Right renal pelvis (tissue), 4 donors: ENCODE measurements around the gene MRO. TPM values are rescaled to one million over a fixed set of nuclear protein-coding genes. Genes with fewer than 3 reads are reported as not detected.
"Not testable (repeated sequence)": the region's sequence is repeated elsewhere in the genome, so short reads cannot be mapped to it uniquely, and the experiment has no call there.

Experiments used
- DNase-seq, 4 donors: peaks; one replicate each; pipeline ENCODE4 v3.0.0-alpha.2; 2013; ENCODE audit warnings: low read depth in 4 of 4, low spot score in 3 of 4, missing footprints in 1 of 4
- polyA plus RNA-seq, 4 donors: library from polyadenylated mRNA; unstranded; fragments of 120-200 nt; gene quantifications; one replicate each; pipeline ENCODE4 v1.2.1, GENCODE V29; 2013; ENCODE audit not compliant: insufficient read length in 4 of 4

Gene MRO
- polyA plus RNA-seq, 4 donors: 2.0 to 3.0 (median 2.9) TPM

DNA sequence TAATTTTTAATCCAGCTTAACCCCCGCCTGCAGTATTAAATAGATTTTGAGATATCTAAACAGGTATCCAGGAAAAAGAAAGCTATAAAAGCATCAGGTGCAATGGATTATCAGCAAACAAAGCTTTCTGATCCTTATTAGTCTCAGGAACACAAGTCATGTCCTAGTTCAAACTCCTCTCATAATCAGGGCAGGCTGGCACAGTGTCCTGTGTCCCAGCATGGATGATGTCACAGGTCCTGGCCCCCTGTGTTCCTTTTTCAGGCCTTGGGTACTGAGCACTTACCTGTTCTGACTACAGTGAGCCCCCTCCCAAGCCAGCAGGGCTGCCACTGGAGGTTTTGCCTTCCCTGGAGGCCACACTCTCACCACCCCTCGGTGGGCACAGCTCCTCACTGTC, 19.5 kb upstream of the MRO start:
- DNase-seq: no peak

DNA sequence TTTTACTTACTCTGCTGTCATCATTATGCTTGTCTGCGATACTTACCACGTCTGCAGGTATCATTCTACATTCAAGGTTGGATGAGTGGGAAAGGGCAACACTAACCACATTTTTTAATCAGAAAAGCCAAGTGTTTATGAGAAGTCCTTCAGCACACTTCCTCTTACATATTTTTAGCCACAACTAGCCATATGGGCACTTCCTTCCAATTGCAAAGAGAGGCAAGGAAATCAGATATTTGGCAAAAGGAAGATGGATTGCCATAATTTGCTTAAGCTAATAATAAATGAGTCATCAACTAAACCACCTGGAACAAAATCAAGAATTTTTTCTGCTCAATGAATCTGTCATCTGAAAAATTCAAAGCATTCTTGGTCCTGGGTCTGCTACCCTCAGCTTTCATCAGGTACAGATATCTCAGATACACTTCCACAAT, 16.7 kb upstream of the MRO start:
- no peak for DNase-seq

DNA sequence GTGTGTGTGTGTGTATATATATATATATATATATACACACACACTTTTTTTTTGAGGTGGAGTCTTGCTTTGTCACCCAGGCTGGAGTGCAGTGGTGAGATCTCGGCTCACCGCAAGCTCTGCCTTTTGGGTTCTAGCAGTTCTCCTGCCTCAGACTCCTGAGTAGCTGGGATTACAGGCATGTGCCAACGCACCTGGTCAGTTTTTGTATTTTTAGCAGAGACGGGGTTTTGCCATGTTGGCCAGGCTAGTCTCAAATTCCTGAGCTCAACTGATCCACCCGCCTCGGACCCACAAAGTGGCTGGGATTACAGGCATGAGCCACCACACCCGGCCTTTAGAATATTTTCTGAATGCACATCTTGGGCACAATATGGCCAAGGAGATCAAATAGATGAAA, 13.7 kb upstream of the MRO start:
- not testable (repeated sequence) for DNase-seq

DNA sequence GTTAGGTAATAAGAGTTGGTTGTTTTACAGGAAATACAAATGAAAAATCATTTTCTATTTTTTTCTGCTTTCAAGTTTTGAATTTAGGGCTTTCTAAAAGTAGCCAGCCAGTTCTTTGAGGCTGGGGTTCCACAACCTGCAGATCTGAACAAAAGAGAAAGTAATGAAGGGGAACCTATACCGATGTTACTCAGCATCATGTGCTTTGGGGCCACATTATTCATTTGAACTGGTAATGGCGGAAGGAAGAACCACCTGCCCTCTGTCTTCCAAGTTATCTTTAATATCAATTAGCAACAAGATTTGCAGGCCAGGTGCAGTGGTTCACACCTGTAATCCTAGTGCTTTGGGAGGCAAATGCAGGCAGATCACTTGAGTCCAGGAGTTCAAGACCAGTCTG, 12.9 kb upstream of the MRO start:
- DNase-seq: no peak

DNA sequence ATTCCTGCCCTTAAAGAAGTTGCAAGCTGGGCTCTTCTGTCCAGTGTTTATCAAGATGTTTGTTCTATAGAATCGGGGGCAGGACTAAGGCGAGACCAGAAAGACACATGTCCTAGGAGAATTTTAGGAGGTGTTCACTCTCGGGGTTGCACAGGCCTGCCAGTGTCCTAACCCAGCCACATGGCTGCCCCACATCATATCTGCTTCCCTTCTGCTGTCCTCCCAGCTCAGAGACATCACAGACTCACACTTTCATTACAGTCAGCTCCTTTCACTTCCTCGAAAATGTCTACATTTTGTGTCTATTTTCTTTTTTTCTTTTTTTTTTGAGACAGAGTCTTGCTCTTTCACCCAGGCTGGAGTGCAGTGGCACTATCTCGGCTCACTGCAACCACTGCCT, 10.7 kb upstream of the MRO start:
- no peak for DNase-seq

DNA sequence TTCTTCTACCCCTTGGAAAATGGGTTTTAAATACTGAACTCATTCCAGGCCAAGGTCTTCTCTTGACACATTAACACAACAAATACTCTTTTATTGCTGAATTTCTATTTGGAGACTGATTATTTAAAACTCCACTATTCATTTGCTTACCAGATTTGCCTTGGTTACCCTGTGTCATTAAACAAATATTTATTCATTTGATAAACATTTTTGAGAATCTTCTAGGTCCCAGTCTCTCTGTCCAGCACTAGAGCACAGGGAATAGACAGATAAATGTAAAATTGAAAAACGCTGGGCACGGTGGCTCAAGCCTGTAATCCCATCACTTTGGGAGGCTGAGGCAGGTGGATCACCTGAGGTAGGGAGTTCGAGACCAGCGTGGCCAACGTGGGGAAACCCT, 9.8 kb upstream of the MRO start:
- DNase-seq: no peak

DNA sequence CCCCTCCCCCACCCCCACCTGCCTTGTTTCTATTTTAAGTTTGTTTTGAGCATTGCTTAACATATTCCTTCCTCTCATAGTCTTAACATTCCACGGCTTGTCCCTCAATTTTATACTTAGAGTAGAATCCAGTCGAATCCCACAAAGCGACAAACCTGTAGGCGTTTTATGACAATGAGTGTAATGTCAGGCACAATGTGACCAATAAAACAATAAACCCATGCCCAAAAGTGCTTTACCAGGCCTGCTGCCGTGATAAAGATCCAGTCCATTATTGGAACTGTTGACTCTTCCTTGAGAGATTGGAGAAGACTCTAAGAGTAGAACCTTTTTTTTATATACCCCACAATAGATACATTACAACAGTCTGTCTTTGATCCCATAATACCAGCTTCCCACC, 6.2 kb upstream of the MRO start:
- DNase-seq: no peak

DNA sequence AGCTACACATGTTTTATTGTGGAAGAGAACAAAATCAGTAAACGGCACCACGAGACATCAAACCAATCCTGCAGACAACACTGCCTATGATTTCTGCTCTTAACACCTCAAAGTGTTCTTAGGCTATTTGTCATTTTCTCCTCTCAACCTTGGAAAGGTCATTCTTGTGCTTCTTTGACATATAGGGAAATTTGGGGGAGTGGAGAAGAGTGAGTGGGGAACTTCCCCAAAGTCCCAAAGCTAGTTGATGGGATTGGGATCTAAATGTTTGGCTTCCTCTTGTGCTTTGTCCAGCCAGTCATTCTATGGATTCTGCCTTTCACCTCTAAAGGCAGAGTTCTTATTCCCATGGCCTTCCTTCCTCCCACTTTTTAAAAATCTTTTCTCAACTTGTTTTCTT, 5.8 kb upstream of the MRO start:
- DNase-seq: no peak

DNA sequence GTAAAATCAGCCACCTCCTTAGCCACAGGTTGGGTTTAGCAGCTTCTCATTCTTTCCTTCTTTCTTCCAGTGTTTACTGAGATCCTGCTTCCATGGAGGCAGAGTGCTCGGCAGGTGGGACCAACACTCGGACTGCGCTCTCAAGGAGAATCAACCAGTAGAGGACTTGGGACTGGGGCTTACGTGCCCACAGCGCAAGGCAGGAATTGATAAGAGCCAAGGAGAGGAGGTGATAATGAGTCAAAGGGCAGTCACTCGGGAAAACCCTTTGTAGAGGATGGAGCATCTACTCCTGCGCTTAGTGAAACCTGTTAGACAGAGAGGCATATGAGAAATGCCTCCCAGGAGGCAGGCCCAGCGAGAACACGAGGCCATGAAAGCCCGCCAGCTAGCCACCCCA, 2.9 kb upstream of the MRO start:
- no peak for DNase-seq

DNA sequence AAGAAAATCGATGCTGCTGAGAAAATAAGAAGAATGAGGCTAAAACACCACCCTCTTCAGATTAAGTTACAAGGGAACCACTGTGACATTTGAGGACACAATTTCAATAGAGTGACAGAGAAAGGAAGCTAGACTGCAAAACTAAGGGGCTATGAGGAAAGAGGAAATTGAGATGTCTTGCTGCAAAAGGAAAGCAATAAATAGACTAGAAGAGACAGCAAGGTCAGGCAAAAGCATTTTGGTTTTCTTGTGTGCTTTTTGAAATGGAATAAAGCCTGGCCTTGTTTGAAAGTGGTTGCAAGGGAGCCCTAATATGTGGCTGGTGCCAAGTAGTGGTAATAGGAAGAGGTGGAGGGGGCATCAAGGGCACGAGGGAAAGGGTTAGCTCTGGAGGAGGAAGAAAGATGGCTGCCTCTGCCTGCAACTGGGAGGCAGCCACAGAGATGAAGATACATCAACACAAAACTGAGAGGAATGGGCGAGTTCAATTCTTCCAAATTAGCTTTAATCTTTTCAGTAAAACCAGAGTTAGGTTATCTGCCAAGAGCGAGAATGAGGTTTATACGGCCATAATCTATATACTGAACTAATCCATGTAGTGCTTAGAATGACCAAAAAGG, 1.2 kb upstream of the MRO start:
- no peak for DNase-seq

DNA sequence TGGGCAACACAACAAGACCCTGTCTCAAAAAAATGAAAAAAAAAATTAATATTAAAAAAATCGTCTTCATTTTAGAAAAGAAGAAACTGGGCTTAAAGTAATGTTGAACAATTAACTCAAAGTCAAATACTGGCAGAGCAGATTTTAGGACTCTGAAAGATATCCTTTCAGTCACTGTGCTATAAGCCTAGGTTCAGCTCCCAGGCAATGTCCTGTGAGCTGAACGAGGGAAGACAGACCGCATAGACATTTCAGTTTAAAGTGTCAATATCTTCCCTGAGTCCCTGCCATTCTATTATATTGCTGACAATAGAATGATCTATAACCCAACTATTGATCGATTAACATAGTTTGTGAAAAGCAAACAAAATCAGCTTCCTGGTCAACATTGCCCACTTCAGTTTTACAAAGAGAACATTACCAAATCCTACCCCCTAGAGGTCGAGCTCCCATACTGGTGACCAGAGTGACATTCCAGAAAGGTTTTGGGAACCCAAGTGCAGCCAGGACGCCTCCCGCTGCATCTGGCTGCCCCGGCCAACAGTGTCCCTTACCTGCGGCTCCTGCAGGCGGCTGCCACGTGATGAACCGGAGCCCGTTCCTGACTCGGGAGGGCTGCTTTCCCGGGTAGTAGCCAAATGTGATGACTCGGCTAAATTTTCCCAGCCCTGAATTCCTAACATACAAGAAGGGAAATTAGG, 639 bp downstream of the MRO start:
- DNase-seq: peak in 1 of 4 donors; percentile 16

DNA sequence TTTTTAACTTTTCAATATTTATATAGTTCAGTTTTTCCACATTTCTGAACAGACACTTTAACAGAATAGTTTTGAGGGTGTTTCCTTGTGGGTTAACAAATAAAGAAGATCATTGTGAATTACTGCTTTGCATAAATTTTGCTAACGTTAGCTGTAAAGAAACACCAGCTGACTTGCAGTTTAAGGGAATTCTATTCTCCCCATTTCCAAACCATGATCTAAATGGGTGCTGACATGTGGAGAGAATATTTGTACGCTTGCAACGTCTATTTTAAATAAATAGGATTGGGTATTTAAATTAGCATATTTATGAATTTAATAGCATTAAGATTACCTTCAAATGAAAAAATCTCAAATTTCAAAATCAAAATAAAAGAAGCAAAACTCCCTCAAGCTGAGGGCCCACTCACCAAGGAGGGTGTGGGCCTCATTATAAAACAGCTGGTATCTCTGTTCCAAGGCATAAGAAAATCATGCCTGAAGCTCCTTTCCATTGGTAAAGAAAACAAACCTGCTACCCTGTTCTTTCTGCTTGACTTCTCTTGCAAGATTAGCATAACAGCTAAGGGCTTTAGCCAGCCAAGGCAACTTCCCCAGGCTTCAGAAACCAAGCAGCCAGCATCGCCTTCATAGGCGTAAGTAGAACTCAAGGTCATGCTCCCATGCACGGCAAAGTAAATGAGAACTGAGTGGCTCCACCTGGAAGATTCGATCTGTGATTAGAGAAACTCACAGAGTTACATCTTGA, 3.2 kb downstream of the MRO start:
- no peak for DNase-seq

DNA sequence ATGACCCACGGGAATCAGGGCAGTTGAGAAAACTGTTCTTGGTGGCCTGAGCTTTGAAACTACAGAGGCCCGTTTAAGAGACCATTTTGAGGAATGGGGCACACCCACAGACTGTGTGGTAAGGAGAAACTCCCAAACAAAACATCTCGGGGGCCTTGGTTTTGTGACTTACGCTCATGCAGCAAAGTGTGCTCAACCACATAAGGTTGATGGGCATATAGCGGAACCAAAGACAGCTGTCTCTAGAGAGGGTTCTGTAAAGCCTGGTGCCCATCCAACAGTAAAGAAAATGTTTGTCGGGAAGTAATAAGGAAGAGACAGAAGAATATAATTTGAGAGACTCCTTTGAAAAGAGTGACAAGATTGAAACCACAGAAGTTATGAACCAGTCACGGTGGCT, 5.4 kb downstream of the MRO start:
- no peak for DNase-seq

DNA sequence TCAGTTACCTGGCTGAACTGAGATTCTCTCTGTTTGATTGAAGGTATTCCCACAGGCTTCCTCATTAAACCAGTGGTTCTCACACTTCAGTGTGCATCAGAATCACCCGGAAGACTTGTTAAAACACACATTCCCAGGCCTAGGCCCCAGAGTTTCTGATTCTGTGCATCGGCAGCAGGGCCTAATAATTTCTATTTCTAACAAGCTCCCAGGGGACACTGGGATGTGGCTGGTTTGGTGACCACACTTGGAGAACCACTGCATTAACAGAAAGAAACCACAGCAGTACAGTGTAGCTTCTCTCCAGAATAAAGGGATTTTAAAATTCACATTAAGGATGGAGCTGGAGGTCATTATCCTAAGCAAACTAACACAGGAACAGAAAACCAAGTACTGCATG, 6.5 kb downstream of the MRO start:
- DNase-seq: no peak

DNA sequence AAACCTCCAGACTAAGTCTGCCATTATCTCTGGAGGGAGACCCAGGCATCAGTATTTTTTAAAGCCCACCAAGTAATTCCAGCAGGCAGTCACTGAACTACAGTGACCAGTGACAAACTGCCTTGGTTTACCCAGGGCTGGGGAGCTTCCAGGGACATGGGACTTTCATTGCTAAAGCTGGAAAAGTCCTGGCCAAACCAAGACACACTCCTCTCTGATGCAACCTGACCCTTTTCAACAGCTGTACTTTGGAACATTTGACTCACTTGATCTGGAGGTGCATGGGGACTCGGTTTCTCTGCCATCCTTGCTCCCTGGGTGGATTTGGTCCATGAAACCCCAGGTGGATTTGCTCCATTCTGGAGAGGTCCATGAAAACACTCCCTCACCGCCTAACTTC, 7.0 kb downstream of the MRO start:
- DNase-seq: no peak

DNA sequence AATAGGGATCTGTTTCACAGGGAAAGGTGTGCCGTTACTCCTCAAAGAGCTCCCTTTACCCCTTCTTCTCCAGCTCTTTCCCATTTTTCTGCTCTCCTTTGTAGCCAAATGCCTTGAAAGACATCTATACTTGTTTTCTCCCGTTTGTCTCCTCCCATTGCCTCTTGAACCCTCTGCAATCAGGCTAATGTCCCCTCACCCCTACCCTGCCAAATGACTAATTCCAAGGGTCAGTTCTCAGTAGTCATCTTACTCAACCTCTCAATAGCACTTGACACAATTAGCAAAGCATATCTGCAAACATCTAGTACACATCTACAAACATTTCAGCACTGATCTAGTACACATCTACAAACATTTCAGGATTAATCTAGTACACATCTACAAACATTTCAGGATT, 12.6 kb downstream of the MRO start:
- DNase-seq: no peak

DNA sequence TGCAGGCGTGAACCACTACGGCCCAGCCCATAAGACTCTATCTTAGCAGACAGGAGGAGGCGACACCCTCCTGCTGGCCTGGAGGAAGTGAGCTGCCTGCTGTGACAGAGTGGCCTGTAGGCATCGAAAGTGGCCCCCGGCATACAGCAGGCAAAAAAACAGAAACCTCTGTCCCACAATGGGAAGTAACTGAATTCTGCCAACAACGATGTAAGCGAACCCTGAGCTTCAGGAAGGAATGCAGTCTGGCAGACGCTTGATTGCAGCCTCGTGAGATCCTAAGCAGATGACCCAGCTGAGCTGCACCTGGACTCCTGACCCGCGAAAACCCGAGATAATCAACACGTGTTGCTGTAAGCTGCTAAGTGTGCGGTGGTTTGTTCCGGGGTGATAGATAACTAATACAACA, 13.6 kb downstream of the MRO start:
- DNase-seq: no peak

DNA sequence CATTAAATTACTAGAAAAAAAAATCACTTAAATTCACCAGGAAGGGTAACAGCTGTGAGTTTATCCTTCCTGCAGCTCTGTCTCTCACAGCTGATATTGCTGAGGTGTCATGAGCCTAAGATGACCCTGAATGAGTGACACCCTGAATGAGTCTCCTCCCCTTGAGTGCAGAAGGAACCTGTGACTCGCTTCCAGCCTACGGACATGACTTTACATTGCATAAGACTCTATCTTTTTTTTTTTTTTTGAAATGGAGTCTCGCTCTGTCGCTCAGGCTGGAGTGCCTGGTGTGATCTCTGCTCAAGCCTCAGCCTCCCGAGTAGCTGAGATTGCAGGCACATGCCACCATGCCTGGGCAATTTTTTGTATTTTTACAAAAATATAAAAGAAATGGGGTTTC, 14.1 kb downstream of the MRO start:
- DNase-seq: no peak

DNA sequence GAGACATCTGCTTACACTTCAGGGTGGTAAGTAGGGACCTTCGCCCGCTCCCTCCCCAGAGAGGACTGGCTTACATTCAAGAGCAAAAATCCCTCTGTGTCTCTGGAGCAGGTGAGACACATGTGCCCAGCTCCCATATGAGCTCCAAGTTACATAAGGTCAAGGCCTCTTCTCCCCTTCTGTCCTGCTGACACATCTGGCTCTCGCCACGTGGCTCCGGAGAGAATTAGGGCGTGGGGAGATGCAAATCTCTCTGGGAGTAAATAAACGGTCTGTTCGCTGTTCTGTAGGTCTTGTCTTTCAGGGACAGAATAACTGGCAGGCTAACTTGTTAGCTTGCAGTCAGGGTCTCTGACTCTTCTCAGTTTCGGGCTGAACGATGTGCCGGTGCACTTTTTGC, 16.2 kb downstream of the MRO start:
- no peak for DNase-seq

DNA sequence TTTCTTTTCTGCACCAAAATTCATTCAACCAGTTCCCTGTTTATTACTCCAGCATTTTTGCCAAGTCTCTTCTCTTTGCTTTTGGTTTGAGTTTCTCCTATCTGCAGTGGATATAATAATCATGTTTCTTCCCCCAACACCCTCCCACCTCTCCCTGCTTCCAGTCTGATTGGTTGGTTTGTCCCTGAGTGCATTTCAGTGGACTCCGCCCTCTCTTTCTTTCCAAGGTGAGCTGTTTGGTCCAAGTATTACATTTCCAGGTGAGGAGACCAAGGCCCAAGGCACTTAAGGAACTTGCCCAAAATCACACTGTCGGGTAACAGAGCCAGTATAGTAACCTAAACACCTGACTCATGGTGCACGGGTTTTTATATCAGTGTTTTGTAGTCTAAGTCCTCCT, 17.7 kb downstream of the MRO start:
- no peak for DNase-seq

DNA sequence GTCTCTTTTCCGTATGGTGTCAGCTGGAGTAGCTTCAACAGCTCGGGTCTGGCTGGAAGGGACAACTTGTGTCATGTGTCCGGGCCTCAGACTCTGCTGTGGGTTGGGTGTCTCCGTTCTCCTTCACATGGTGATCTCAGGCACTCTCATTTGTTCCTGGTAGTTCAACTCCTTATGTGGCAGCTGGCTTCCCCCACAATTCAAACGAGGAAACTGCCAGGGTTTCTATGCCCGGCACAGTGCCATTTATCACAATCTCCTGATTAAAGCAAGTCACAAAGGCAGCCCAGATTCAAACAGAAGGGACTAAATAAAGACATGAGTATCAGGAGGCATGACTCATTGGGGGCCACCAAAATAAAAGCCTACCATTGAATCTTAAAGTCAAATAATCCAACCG, 22.7 kb downstream of the MRO start:
- no peak for DNase-seq

DNA sequence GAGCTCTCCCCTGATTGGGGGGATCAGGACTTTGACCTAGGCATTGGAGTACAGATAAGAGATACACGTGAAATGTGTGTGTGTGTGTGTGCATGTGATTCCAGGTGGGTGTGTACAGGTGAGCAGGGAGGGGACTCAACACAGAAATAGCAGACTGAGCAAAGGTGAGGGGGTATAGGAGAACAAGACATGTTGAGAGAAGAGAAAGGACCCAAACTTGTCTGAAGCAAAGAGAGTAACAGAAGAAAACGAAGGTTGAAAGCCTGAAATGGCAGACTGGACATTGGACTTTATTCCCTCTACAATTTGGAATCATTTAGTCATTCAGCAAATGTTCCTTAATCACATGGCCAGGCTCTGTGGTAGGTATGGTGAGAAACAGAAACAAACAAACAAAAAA, 23.3 kb downstream of the MRO start:
- no peak for DNase-seq
